ENCODE data around the gene SIGLEC14.
"Not testable (repeated sequence)": the region's sequence is repeated elsewhere in the genome, so short reads cannot be mapped to it uniquely, and the experiment has no call there.

SIGLEC14 gene

DNA sequence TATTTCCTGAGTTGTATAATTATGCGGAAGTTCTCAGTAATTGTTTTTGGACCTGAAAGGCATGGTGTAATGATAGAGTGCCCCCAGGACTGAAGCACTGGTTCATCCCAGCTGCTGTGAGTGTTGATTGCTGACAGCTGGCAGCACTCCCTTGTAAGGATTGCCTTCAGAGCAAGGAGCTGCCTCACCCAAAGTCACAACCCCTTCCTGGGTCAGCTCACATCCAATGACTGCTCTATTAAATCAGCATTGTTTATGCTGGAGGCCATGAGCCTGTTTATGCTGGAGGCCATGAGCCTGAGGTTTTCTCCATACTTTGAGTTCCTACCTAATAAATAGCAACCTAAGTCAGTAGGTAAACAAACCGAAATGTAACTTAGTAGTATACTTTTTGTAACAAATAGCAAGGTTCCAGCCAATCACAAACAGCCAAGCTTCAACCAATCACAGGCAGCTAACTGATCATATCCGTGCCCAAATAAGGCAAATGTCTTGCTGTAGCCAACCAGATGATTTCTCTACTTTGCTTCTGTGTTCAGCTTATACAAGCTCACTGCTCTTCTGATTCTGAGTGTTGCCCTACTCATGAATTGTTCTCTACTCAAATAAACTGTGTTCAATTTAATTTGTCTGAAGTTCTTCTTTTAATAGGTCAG lies 34.8 kb upstream of the SIGLEC14 start:
- Histone ChIP-seq H3K4me2 (ENCODE audit: low read length, poor library complexity, severe bottlenecking) (no peak overlapping the region), H2AFZ (ENCODE audit: low read depth, low read length) (no peak overlapping the region), H2AK5ac (ENCODE audit: low read length, severe bottlenecking) (no peak overlapping the region), H3K9me3 (ENCODE audit: control insufficient read depth, low read length) (no peaks in the 10 kb centered on the region), H3K23ac (ENCODE audit: low read length in 2 of 2) (no peak overlapping the region), H3K4me1 (ENCODE audit: control insufficient read depth, insufficient read depth, low read depth, low read length) (no peaks in the 10 kb centered on the region), H3K18ac (ENCODE audit: low read depth in 1 of 2, low read length in 2 of 2) (no peak overlapping the region), H3K14ac (ENCODE audit: low read length in 2 of 2) (no peak overlapping the region), H4K8ac (ENCODE audit: low read length) (no peak overlapping the region), H2BK12ac (ENCODE audit: low read length in 2 of 2) (no peak overlapping the region), H3K27me3 (ENCODE audit: control insufficient read depth in 1 of 2, insufficient read depth in 1 of 2, low read length in 2 of 2) (peaks cover 0 to 11% of the 10 kb centered on the region in 2 experiments), H3K4ac (ENCODE audit: low read depth in 1 of 2, low read length in 2 of 2) (no peak overlapping the region), H2BK5ac (ENCODE audit: low read depth, low read length, poor library complexity, severe bottlenecking) (no peak overlapping the region), H3K36me3 (ENCODE audit: control insufficient read depth in 1 of 2, insufficient read depth in 2 of 2, low read depth in 1 of 2, low read length in 2 of 2) (no peaks in the 10 kb centered on the region), H3K27ac (ENCODE audit: low read length, poor library complexity, severe bottlenecking) (no peak overlapping the region), H2BK15ac (ENCODE audit: low read depth, poor library complexity, severe bottlenecking) (no peak overlapping the region), H3K9ac (ENCODE audit: low read length) (no peak overlapping the region), H3K4me3 (ENCODE audit: insufficient read depth in 1 of 2, low read depth in 1 of 2, low read length in 2 of 2) (no peak overlapping the region), H4K91ac (ENCODE audit: low read length) (no peak overlapping the region), H3K79me1 (replicated peaks; ENCODE audit: low read length, poor library complexity, severe bottlenecking) (peaks cover 4% of the 10 kb centered on the region), H2BK120ac (ENCODE audit: low read depth, low read length) (no peak overlapping the region)
- DNase-seq = peak; percentile 89
- WGBS = 77% methylated on average over 3 of the region's 3 CpGs

DNA sequence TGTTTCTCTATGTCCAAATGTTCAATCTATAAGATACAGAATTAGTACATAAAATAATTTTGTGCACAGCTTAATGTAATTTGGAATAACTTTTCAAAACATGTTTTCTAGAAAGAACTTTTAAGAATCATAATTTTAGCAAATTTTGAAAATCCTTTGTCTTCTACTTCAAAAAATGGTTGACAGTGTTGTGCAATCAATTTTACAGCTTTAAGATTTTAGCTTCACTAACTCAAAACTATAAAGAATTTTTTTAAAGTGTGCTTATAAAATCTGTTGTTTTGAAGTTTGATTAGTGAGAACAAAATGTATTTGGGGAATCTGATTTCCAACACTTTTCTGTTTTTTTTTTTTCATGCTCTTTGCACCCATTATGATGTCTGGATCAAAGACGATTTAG lies 33.8 kb upstream of the SIGLEC14 start:
- H2BK12ac ChIP-seq (ENCODE audit: low read length in 2 of 2) = no peak overlapping the region
- H3K36me3 ChIP-seq (ENCODE audit: control insufficient read depth in 1 of 2, insufficient read depth in 2 of 2, low read depth in 1 of 2, low read length in 2 of 2) = no peaks in the 10 kb centered on the region
- H3K27ac ChIP-seq (ENCODE audit: low read length, poor library complexity, severe bottlenecking) = no peak overlapping the region
- no peak overlapping the region for H3K18ac ChIP-seq (ENCODE audit: low read depth in 1 of 2, low read length in 2 of 2)
- no peak overlapping the region for H3K4me3 ChIP-seq (ENCODE audit: insufficient read depth in 1 of 2, low read depth in 1 of 2, low read length in 2 of 2)
- no peak overlapping the region for H3K23ac ChIP-seq (ENCODE audit: low read length in 2 of 2)
- no peak overlapping the region for H2BK5ac ChIP-seq (ENCODE audit: low read depth, low read length, poor library complexity, severe bottlenecking)
- H2AK5ac ChIP-seq (ENCODE audit: low read length, severe bottlenecking) = no peak overlapping the region
- H3K27me3 ChIP-seq (ENCODE audit: control insufficient read depth in 1 of 2, insufficient read depth in 1 of 2, low read length in 2 of 2) = peaks cover 0 to 11% of the 10 kb centered on the region in 2 experiments
- no peak overlapping the region for H3K4me2 ChIP-seq (ENCODE audit: low read length, poor library complexity, severe bottlenecking)
- no peak overlapping the region for H3K14ac ChIP-seq (ENCODE audit: low read length in 2 of 2)
- no peak overlapping the region for H3K4ac ChIP-seq (ENCODE audit: low read depth in 1 of 2, low read length in 2 of 2)
- no peak overlapping the region for H3K9ac ChIP-seq (ENCODE audit: low read length)
- no peaks in the 10 kb centered on the region for H3K79me1 ChIP-seq (replicated peaks; ENCODE audit: low read length, poor library complexity, severe bottlenecking)
- no peak overlapping the region for H2AFZ ChIP-seq (ENCODE audit: low read depth, low read length)
- no peak overlapping the region for H4K91ac ChIP-seq (ENCODE audit: low read length)
- no peaks in the 10 kb centered on the region for H3K4me1 ChIP-seq (ENCODE audit: control insufficient read depth, insufficient read depth, low read depth, low read length)
- no peak overlapping the region for H2BK120ac ChIP-seq (ENCODE audit: low read depth, low read length)
- no peaks in the 10 kb centered on the region for H3K9me3 ChIP-seq (ENCODE audit: control insufficient read depth, low read length)
- no peak overlapping the region for H4K8ac ChIP-seq (ENCODE audit: low read length)
- DNase-seq = no peak
- WGBS = no CpG with 5 or more reads among the region's 1 CpG
- H2BK15ac ChIP-seq (ENCODE audit: low read depth, poor library complexity, severe bottlenecking) = no peak overlapping the region

DNA sequence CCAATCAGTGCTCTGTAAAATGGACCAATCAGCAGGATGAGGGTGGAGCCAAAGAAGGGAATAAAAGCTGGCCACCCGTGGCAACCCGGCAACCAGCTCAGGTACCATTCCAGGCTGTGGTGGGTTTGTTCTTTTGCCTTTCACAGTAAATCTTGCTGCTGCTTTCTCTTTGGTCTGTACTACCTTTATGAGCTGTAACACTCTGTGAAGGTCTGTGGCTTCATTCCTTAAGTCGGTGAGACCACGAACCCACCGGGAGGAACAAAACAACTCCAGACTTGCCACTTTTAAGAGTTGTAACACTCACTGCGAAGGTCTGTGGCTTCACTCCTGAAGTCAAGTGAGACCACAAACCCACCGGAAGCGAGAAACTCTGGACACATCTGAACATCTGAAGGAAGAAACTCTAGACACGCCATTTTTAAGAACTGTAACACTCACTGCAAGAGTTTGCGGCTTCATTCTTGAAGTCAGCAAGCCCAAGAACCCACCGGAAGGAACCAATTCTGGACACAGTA lies 30.0 kb upstream of the SIGLEC14 start:
- Histone ChIP-seq H3K79me1 (replicated peaks; ENCODE audit: low read length, poor library complexity, severe bottlenecking) (no peaks in the 10 kb centered on the region), H3K27ac (ENCODE audit: low read length, poor library complexity, severe bottlenecking) (no peak overlapping the region), H2BK5ac (ENCODE audit: low read depth, low read length, poor library complexity, severe bottlenecking) (no peak overlapping the region), H3K14ac (ENCODE audit: low read length in 2 of 2) (no peak overlapping the region), H2BK15ac (ENCODE audit: low read depth, poor library complexity, severe bottlenecking) (no peak overlapping the region), H3K4me3 (ENCODE audit: insufficient read depth in 1 of 2, low read depth in 1 of 2, low read length in 2 of 2) (no peak overlapping the region), H3K36me3 (ENCODE audit: control insufficient read depth in 1 of 2, insufficient read depth in 2 of 2, low read depth in 1 of 2, low read length in 2 of 2) (no peaks in the 10 kb centered on the region), H3K4me2 (ENCODE audit: low read length, poor library complexity, severe bottlenecking) (no peak overlapping the region), H2AK5ac (ENCODE audit: low read length, severe bottlenecking) (no peak overlapping the region), H3K18ac (ENCODE audit: low read depth in 1 of 2, low read length in 2 of 2) (no peak overlapping the region), H4K91ac (ENCODE audit: low read length) (no peak overlapping the region), H3K4ac (ENCODE audit: low read depth in 1 of 2, low read length in 2 of 2) (no peak overlapping the region), H4K8ac (ENCODE audit: low read length) (no peak overlapping the region), H2BK12ac (ENCODE audit: low read length in 2 of 2) (no peak overlapping the region), H2AFZ (ENCODE audit: low read depth, low read length) (no peak overlapping the region), H3K9ac (ENCODE audit: low read length) (no peak overlapping the region), H3K23ac (ENCODE audit: low read length in 2 of 2) (no peak overlapping the region), H2BK120ac (ENCODE audit: low read depth, low read length) (no peak overlapping the region), H3K4me1 (ENCODE audit: control insufficient read depth, insufficient read depth, low read depth, low read length) (no peaks in the 10 kb centered on the region), H3K27me3 (ENCODE audit: control insufficient read depth in 1 of 2, insufficient read depth in 1 of 2, low read length in 2 of 2) (peaks cover 0 to 11% of the 10 kb centered on the region in 2 experiments), H3K9me3 (ENCODE audit: control insufficient read depth, low read length) (no peaks in the 10 kb centered on the region)
- no peak for DNase-seq
- WGBS = 73% methylated on average over 11 of the region's 11 CpGs

DNA sequence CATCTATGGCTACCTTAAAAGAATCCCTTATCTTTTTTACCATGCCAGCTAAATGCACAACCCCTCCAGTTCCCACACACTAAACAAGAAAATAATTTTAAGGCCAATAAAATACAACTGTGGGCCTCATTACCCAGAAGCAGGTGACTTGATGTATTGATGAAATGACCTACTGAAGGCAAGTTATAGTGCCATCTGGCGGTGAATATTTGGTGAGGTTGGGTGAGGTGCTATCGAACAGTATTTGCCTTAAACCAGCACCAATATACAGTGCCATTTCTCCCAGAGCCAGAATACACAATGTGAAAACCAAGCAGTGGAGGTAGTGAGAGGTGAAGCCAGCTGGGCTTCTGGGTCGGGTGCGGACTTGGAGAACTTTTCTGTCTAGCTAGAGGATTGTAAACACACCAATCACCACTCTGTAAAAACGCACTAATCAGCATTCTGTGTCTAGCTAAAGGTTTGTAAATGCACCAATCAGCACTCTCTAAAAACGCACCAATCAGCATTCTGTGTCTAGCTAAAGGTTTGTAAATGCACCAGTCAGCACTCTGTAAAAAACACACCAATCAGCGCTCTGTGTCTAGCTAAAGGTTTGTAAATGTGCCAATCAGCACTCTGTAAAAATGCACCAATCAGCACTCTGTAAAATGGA lies 29.4 kb upstream of the SIGLEC14 start:
- H3K4me1 ChIP-seq (ENCODE audit: control insufficient read depth, insufficient read depth, low read depth, low read length); H3K36me3 ChIP-seq (ENCODE audit: control insufficient read depth in 1 of 2, insufficient read depth in 2 of 2, low read depth in 1 of 2, low read length in 2 of 2); H2BK15ac ChIP-seq (ENCODE audit: low read depth, poor library complexity, severe bottlenecking); H3K23ac ChIP-seq (ENCODE audit: low read length in 2 of 2); H4K8ac ChIP-seq (ENCODE audit: low read length); H2AK5ac ChIP-seq (ENCODE audit: low read length, severe bottlenecking); H3K27ac ChIP-seq (ENCODE audit: low read length, poor library complexity, severe bottlenecking); H3K9ac ChIP-seq (ENCODE audit: low read length); H2BK12ac ChIP-seq (ENCODE audit: low read length in 2 of 2); H4K91ac ChIP-seq (ENCODE audit: low read length); H3K4me2 ChIP-seq (ENCODE audit: low read length, poor library complexity, severe bottlenecking); H3K4ac ChIP-seq (ENCODE audit: low read depth in 1 of 2, low read length in 2 of 2); H3K79me1 ChIP-seq (replicated peaks; ENCODE audit: low read length, poor library complexity, severe bottlenecking); H3K4me3 ChIP-seq (ENCODE audit: insufficient read depth in 1 of 2, low read depth in 1 of 2, low read length in 2 of 2); H3K9me3 ChIP-seq (ENCODE audit: control insufficient read depth, low read length); H3K14ac ChIP-seq (ENCODE audit: low read length in 2 of 2); H2BK120ac ChIP-seq (ENCODE audit: low read depth, low read length); H2AFZ ChIP-seq (ENCODE audit: low read depth, low read length); H2BK5ac ChIP-seq (ENCODE audit: low read depth, low read length, poor library complexity, severe bottlenecking); H3K18ac ChIP-seq (ENCODE audit: low read depth in 1 of 2, low read length in 2 of 2): not testable (repeated sequence)
- peaks cover 0 to 11% of the 10 kb centered on the region in 2 experiments for H3K27me3 ChIP-seq (ENCODE audit: control insufficient read depth in 1 of 2, insufficient read depth in 1 of 2, low read length in 2 of 2)
- 53% methylated on average over 6 of the region's 7 CpGs for WGBS
- peak; percentile 34 for DNase-seq
